Testis (tissue), 2 donors: Measurements from ENCODE around the gene ITGA6.

Experiments
- CTCF ChIP-seq, 3 experiments: fragments of 450-650 bp in 2 of 3; fragments of 200-600 bp in 1 of 3; sonication (generic) in 1 of 3; IDR thresholded peaks; one replicate each; pipeline ENCODE4 v1.5.1; 2016 to 2019; ENCODE audit warnings: antibody characterized with exemption in 3 of 3, mild to moderate bottlenecking in 2 of 3, moderate library complexity in 1 of 3
- POLR2A ChIP-seq: fragments of 450-650 bp; IDR thresholded peaks from one replicate; pipeline ENCODE4 v1.6.1; 2017; ENCODE audit warnings: antibody characterized with exemption, mild to moderate bottlenecking, moderate library complexity

- no peak for TF ChIP-seq CTCF (IDR thresholded peaks at IDR 0.05)
- no peak for TF ChIP-seq POLR2A
Measured at GRCh38 chr2:172533687-172534086, 106.3 kb downstream of the ITGA6 start.
